BE2C (cell line): ENCODE results near the gene FBXW8.

Experiments used
- DNase-seq: peaks from one replicate; pipeline ENCODE4 v3.0.0-alpha.2; 2020
- H3K27me3 ChIP-seq: fragments of 250-450 bp; sonication (Bioruptor Pico); 2 replicates; pipeline ENCODE4 v1.5.1; 2020; ENCODE audit warnings: mild to moderate bottlenecking
- H3K36me3 ChIP-seq: fragments of 250-450 bp; sonication (Bioruptor Pico); 2 replicates; pipeline ENCODE4 v1.5.1; 2020; ENCODE audit warnings: mild to moderate bottlenecking
- H3K4me1 ChIP-seq: fragments of 250-450 bp; sonication (Bioruptor Pico); 2 replicates; pipeline ENCODE4 v1.5.1; 2020
- H3K4me3 ChIP-seq: 2 replicates; pipeline ENCODE4 v1.5.1; 2011; ENCODE audit warnings: low read depth, low read length
- H3K9me3 ChIP-seq: fragments of 250-450 bp; sonication (Bioruptor Pico); 2 replicates; pipeline ENCODE4 v1.5.1; 2020
- TF ChIP-seq, protein P1 (sequence below): IDR thresholded peaks from 2 replicates; pipeline ENCODE4 v1.5.1; 2012; ENCODE audit warnings: mild to moderate bottlenecking, low read depth, low read length

Gene FBXW8

GRCh38 chr12:116891019-116891418 lies 19.7 kb upstream of the FBXW8 start:
- DNase-seq, result no peak
- H3K9me3 ChIP-seq, result no peaks in the 10 kb centered on the region
- no peak overlapping the region for H3K4me3 ChIP-seq
- TF ChIP-seq, protein P1, sequence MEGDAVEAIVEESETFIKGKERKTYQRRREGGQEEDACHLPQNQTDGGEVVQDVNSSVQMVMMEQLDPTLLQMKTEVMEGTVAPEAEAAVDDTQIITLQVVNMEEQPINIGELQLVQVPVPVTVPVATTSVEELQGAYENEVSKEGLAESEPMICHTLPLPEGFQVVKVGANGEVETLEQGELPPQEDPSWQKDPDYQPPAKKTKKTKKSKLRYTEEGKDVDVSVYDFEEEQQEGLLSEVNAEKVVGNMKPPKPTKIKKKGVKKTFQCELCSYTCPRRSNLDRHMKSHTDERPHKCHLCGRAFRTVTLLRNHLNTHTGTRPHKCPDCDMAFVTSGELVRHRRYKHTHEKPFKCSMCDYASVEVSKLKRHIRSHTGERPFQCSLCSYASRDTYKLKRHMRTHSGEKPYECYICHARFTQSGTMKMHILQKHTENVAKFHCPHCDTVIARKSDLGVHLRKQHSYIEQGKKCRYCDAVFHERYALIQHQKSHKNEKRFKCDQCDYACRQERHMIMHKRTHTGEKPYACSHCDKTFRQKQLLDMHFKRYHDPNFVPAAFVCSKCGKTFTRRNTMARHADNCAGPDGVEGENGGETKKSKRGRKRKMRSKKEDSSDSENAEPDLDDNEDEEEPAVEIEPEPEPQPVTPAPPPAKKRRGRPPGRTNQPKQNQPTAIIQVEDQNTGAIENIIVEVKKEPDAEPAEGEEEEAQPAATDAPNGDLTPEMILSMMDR, result no peak
- H3K4me1 ChIP-seq, result no peaks in the 10 kb centered on the region
- no peaks in the 10 kb centered on the region for H3K27me3 ChIP-seq
- H3K36me3 ChIP-seq, result no peaks in the 10 kb centered on the region

DNA sequence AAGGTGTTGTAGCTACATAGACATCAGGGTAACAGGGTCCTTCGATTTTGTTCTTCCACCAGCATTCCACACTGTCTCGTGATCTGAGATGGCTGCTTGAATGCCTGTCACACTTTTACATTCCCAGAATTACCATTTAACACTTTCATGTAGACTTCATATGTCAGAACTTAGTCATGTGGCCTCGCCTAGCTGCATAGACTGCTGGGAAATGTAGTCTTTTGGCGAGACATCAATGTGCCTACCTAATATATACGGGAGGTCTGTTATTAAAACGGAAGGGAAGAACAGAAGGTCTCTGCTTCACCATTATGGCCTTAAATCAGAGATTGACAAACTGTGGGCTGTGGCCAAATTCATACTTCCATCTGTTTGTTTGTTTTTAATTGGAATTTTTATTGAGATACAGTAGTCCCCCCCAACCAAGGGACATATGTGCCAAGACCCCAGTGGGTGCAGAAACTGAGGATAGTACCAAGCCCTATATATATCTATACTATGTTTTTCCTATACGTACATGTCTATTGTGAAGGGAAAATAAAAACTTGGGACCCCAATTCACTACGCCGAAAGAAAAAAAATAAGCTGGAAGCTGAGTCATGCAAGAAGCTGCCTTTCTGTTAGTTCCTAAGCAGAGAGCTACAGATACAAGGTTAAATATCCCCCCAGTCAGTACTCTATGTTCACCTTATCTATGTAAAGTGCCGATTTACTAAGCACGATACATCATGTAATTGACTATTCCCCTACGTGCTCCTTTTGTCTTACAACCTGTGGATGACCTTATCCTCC lies 18.2 kb upstream of the FBXW8 start:
- peak; percentile 25 for DNase-seq

GRCh38 chr12:116894913-116895312 lies 15.8 kb upstream of the FBXW8 start:
- no peak for DNase-seq
- H3K4me3 ChIP-seq, result no peak overlapping the region
- TF ChIP-seq, protein P1, result no peak

More for the DNA sequence above, 18.2 kb upstream of the FBXW8 start:
- Histone ChIP-seq H3K36me3 (no peaks in the 10 kb centered on the region), H3K27me3 (no peaks in the 10 kb centered on the region), H3K4me1 (no peaks in the 10 kb centered on the region), H3K9me3 (no peaks in the 10 kb centered on the region), H3K4me3 (no peak overlapping the region)
- TF ChIP-seq, protein P1, result no peak

DNA sequence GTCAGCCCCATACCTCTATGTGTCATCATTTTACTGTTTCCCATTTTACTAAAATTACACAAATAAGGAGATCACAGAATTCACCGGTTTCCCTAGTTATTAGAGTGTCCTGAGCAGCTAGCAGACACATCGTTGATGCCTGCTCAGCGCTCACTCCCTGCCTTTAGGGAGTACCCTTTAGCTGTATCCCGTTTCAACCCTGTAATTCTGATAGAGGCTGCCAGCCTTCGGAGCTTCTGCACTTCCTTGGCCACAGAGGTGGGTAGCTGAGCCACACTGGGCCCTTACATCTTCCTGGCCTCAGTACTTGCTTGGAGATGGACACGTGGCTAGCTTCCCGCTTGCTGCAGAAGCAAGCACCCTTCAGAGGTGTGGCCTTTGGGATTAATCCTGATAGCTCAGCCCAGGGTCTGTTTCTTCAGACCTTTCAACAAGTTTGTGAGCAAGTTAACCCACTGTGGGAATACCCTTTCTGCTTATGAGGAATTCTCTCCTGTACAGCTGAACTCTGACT lies 14.3 kb upstream of the FBXW8 start:
- H3K9me3 ChIP-seq, result no peaks in the 10 kb centered on the region
- no peak overlapping the region for H3K4me3 ChIP-seq
- TF ChIP-seq, protein P1, result no peak
- no peaks in the 10 kb centered on the region for H3K36me3 ChIP-seq
- no peaks in the 10 kb centered on the region for H3K27me3 ChIP-seq
- H3K4me1 ChIP-seq, result no peaks in the 10 kb centered on the region
- no peak for DNase-seq

More at GRCh38 chr12:116894913-116895312, 15.8 kb upstream of the FBXW8 start:
- no peaks in the 10 kb centered on the region for H3K9me3 ChIP-seq
- no peaks in the 10 kb centered on the region for H3K4me1 ChIP-seq
- no peaks in the 10 kb centered on the region for H3K36me3 ChIP-seq
- H3K27me3 ChIP-seq, result no peaks in the 10 kb centered on the region

DNA sequence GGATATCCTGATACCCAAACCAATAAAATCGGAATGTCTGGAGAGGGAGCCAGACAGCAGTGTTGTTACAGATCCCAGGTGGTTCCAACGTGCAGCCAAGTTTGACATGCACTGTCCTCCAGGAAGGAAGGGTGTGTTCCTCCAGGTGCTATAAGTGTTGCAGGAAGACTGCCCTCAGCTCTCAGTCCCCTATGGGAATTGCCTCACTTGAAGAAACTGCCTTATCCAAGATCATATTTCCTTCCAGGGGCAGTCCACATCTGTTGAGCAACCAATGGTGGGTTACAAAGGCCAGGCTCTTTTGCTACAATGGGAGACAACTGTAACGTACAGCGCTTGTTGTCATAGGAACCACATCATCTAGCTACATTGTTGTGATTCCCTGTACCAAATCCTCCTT lies 13.3 kb upstream of the FBXW8 start:
- H3K9me3 ChIP-seq, result no peaks in the 10 kb centered on the region
- TF ChIP-seq, protein P1, result no peak

GRCh38 chr12:116898669-116899068 lies 12.1 kb upstream of the FBXW8 start:
- H3K9me3 ChIP-seq, result no peaks in the 10 kb centered on the region
- no peak overlapping the region for H3K4me3 ChIP-seq
- H3K36me3 ChIP-seq, result no peaks in the 10 kb centered on the region
- H3K27me3 ChIP-seq, result no peaks in the 10 kb centered on the region
- H3K4me1 ChIP-seq, result no peaks in the 10 kb centered on the region
- DNase-seq, result no peak
- TF ChIP-seq, protein P1, result no peak

More for the DNA sequence above, 13.3 kb upstream of the FBXW8 start:
- Histone ChIP-seq H3K4me3 (no peak overlapping the region), H3K4me1 (no peaks in the 10 kb centered on the region), H3K27me3 (no peaks in the 10 kb centered on the region), H3K36me3 (no peaks in the 10 kb centered on the region)
- no peak for DNase-seq
